ENCODE measurements around the gene CASP2. TPM values are rescaled to one million over a fixed set of nuclear protein-coding genes. Genes with fewer than 3 reads are reported as not detected.

CASP2 gene
- polyA plus RNA-seq, 1 of the 3 experiments (the other 2 are of a cell fraction) = 19.7 TPM

DNA sequence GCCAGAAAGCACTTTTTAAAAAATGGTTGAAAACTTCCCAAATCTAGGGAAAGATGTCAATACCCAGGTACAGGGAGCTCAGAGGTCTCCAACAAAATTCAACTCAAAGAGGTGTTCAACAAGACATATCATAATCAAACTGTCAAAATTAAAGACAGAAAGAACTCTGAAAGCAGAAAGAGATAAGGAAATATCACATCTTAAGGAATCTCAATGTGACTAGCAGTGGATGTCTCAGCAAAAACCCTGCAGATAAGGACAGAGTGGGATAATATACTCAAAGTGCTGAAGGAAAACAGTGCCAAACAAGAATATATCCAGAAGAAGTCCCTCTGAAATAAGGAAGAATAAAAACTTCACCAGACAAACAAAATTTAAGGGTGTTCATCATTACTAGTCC is 38.0 kb upstream of the CASP2 start:
- Histone ChIP-seq H3K9me3 (peaks cover 11% of the 10 kb centered on the region; the same call in 1 of the 2 replicates), H3K4me1 (ENCODE audit: control insufficient read depth in 1 of 2, insufficient read depth in 2 of 2, low read depth in 1 of 2, low read length in 1 of 2) (peaks cover 0 to 1% of the 10 kb centered on the region in 2 experiments; a peak in 1 of 4 replicates), H3K79me2 (ENCODE audit: insufficient read depth) (no peaks in the 10 kb centered on the region), H3K27me3 (ENCODE audit: insufficient read depth) (no peaks in the 10 kb centered on the region), H2AFZ (ENCODE audit: low read depth) (no peak overlapping the region), H3K4me3 (ENCODE audit: low read depth in 2 of 2, low read length in 1 of 2) (no peak overlapping the region), H3K4me2 (no peak overlapping the region), H4K20me1 (ENCODE audit: insufficient read depth) (no peaks in the 10 kb centered on the region), H3K27ac (ENCODE audit: low read depth in 2 of 2, low read length in 1 of 2) (no peak overlapping the region), H3K36me3 (replicated peaks in 1 of 2; ENCODE audit: control insufficient read depth in 1 of 2, insufficient read depth in 2 of 2, low read length in 1 of 2) (no peaks in the 10 kb centered on the region), H3K9me2 (no peaks in the 10 kb centered on the region), H3F3A (replicated peaks; ENCODE audit: insufficient read depth) (no peaks in the 10 kb centered on the region), H3K9ac (no peak overlapping the region)
- ChIA-PET POLR2A (no interaction called here), CTCF (interaction anchor here (0.7 to 5.0 kb wide), 8 partner anchors 9 to 167 kb away, joined by 3 to 33 read pairs (median 4); no protein-coding TSS in a partner anchor)
- TF ChIP-seq NRF1 (IDR thresholded peaks at IDR 0.05; ENCODE audit: low read depth, low read length) (no peak), TAF1 (IDR thresholded peaks at IDR 0.05; ENCODE audit: borderline replicate concordance, low read depth, low read length) (no peak)
- DNase-seq = no peak

DNA sequence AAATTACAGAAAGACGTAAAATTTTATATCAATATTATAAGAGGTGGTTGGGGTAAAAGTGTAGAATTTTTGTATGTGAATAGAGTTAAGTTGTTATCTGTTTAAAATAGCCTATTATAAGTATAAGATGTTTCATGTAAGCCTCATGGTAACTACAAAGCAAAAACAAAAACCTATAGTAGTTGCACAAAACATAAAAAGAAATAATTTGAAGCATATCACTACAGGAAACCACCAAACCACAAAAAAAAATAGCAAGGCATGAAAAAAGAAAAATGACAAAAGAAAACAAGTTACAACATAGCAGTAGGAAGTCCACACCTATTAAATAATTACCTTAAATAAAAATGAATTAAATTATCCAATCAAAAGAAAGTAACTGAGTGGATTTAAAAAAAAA is 37.3 kb upstream of the CASP2 start:
- Histone ChIP-seq H3K4me3 (ENCODE audit: low read depth in 2 of 2, low read length in 1 of 2) (no peak overlapping the region), H3K9me3 (peaks cover 11% of the 10 kb centered on the region; the same call in 1 of the 2 replicates), H3K9ac (no peak overlapping the region), H3K4me1 (ENCODE audit: control insufficient read depth in 1 of 2, insufficient read depth in 2 of 2, low read depth in 1 of 2, low read length in 1 of 2) (no peaks in the 10 kb centered on the region), H3K79me2 (ENCODE audit: insufficient read depth) (no peaks in the 10 kb centered on the region), H4K20me1 (ENCODE audit: insufficient read depth) (no peaks in the 10 kb centered on the region), H2AFZ (ENCODE audit: low read depth) (no peak overlapping the region), H3K36me3 (replicated peaks in 1 of 2; ENCODE audit: control insufficient read depth in 1 of 2, insufficient read depth in 2 of 2, low read length in 1 of 2) (no peaks in the 10 kb centered on the region), H3K27ac (ENCODE audit: low read depth in 2 of 2, low read length in 1 of 2) (no peak overlapping the region), H3K27me3 (ENCODE audit: insufficient read depth) (no peaks in the 10 kb centered on the region), H3K9me2 (no peaks in the 10 kb centered on the region), H3K4me2 (no peak overlapping the region), H3F3A (replicated peaks; ENCODE audit: insufficient read depth) (no peaks in the 10 kb centered on the region)
- 83% methylated on average over 1 of the region's 1 CpG for WGBS (ENCODE audit: low lambda C conversion rate)
- no peak for DNase-seq
- POLR2A ChIA-PET = no interaction called here
- TF ChIP-seq, protein P1, sequence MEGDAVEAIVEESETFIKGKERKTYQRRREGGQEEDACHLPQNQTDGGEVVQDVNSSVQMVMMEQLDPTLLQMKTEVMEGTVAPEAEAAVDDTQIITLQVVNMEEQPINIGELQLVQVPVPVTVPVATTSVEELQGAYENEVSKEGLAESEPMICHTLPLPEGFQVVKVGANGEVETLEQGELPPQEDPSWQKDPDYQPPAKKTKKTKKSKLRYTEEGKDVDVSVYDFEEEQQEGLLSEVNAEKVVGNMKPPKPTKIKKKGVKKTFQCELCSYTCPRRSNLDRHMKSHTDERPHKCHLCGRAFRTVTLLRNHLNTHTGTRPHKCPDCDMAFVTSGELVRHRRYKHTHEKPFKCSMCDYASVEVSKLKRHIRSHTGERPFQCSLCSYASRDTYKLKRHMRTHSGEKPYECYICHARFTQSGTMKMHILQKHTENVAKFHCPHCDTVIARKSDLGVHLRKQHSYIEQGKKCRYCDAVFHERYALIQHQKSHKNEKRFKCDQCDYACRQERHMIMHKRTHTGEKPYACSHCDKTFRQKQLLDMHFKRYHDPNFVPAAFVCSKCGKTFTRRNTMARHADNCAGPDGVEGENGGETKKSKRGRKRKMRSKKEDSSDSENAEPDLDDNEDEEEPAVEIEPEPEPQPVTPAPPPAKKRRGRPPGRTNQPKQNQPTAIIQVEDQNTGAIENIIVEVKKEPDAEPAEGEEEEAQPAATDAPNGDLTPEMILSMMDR (IDR thresholded peaks at IDR 0.05) = no peak
- TF ChIP-seq RFX5 (IDR thresholded peaks at IDR 0.05; ENCODE audit: low read length) (no peak), SMC3 (IDR thresholded peaks at IDR 0.05; ENCODE audit: low read depth, low read length) (no peak), MXI1 (IDR thresholded peaks at IDR 0.05; ENCODE audit: low read depth, low read length) (no peak)
- CTCF ChIA-PET = interaction anchor here (1.0 to 5.0 kb wide), 3 partner anchors 11 to 166 kb away, joined by 3 to 33 read pairs (median 6); no protein-coding TSS in a partner anchor

DNA sequence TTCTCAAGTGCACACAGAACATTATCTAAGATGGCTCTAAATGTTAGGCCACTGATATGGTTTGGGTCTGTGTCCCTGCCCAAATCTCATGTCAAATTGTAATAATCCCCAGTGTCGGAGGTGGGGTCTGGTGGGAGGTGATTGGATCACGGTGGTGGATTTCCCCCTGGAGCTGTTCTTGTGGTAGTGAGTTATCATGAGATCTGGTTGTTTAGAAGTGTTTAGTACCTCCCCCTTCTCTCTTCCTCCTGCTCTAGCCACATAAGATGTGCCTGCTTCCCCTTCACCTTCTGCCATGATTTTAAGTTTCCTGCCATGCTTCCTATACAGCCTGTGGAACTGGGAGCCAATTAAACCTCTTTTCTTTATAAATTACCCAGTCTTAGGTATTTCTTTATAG is 36.1 kb upstream of the CASP2 start:
- H4K20me1 ChIP-seq (ENCODE audit: insufficient read depth) = no peaks in the 10 kb centered on the region
- 35% methylated on average over 2 of the region's 2 CpGs for WGBS (ENCODE audit: low lambda C conversion rate)
- ChIA-PET POLR2A (no interaction called here), CTCF (interaction anchor here (5.0 kb wide), 1 partner anchor 12 kb away, joined by 33 read pairs; no protein-coding TSS in a partner anchor)
- TF ChIP-seq EZH2phosphoT487 (IDR thresholded peaks at IDR 0.05; ENCODE audit: borderline replicate concordance, low read depth) (no peak), NFIC (IDR thresholded peaks at IDR 0.05; ENCODE audit: borderline replicate concordance) (no peak), FOSL2 (IDR thresholded peaks at IDR 0.05; ENCODE audit: borderline replicate concordance, low read depth) (no peak), FOXJ3 (CRISPR knock-in tag; IDR thresholded peaks at IDR 0.05) (no peak), JUND (IDR thresholded peaks at IDR 0.05) (no peak), YY1 (IDR thresholded peaks at IDR 0.05; ENCODE audit: low read depth) (no peak), RXRA (IDR thresholded peaks at IDR 0.05; ENCODE audit: borderline replicate concordance, low read depth) (no peak), MEF2A (IDR thresholded peaks at IDR 0.05; ENCODE audit: borderline replicate concordance, low read depth) (no peak), TEAD4 (IDR thresholded peaks at IDR 0.05; ENCODE audit: borderline replicate concordance, insufficient read depth) (no peak), MAX (IDR thresholded peaks at IDR 0.05; ENCODE audit: low read depth) (no peak), FOXM1 (IDR thresholded peaks at IDR 0.05; ENCODE audit: low read depth) (no peak), RCOR1 (IDR thresholded peaks at IDR 0.05; ENCODE audit: low read length) (no peak), IRF3 (IDR thresholded peaks at IDR 0.05; ENCODE audit: low read depth, low read length) (no peak), SIN3A (IDR thresholded peaks at IDR 0.05; ENCODE audit: borderline replicate concordance, low read depth, low read length) (no peak)
- TF ChIP-seq, protein P2, sequence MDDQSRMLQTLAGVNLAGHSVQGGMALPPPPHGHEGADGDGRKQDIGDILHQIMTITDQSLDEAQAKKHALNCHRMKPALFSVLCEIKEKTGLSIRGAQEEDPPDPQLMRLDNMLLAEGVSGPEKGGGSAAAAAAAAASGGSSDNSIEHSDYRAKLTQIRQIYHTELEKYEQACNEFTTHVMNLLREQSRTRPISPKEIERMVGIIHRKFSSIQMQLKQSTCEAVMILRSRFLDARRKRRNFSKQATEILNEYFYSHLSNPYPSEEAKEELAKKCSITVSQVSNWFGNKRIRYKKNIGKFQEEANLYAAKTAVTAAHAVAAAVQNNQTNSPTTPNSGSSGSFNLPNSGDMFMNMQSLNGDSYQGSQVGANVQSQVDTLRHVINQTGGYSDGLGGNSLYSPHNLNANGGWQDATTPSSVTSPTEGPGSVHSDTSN (IDR thresholded peaks at IDR 0.05) = no peak
- no peaks in the 10 kb centered on the region for H3K4me1 ChIP-seq (ENCODE audit: control insufficient read depth in 1 of 2, insufficient read depth in 2 of 2, low read depth in 1 of 2, low read length in 1 of 2)
- H3K9ac ChIP-seq = no peak overlapping the region
- no peaks in the 10 kb centered on the region for H3K27me3 ChIP-seq (ENCODE audit: insufficient read depth)
- no peak overlapping the region for H2AFZ ChIP-seq (ENCODE audit: low read depth)
- H3F3A ChIP-seq (replicated peaks; ENCODE audit: insufficient read depth) = no peaks in the 10 kb centered on the region
- peaks cover 11% of the 10 kb centered on the region; the same call in 1 of the 2 replicates for H3K9me3 ChIP-seq
- H3K4me3 ChIP-seq (ENCODE audit: low read depth in 2 of 2, low read length in 1 of 2) = no peak overlapping the region
- no peak overlapping the region for H3K4me2 ChIP-seq
- no peaks in the 10 kb centered on the region for H3K79me2 ChIP-seq (ENCODE audit: insufficient read depth)
- H3K36me3 ChIP-seq (replicated peaks in 1 of 2; ENCODE audit: control insufficient read depth in 1 of 2, insufficient read depth in 2 of 2, low read length in 1 of 2) = no peaks in the 10 kb centered on the region
- no peak overlapping the region for H3K27ac ChIP-seq (ENCODE audit: low read depth in 2 of 2, low read length in 1 of 2)
- no peaks in the 10 kb centered on the region for H3K9me2 ChIP-seq
- DNase-seq = no peak

All from SK-N-SH (cell line).